Measurements from ENCODE around the gene CTSW.

The CTSW gene

GRCh38 chr11:65903715-65904114 is 24.1 kb downstream of the CTSW start:
- Histone ChIP-seq H3K36me3 (ENCODE audit: control insufficient read depth, insufficient read depth, low read length) (no peaks in the 10 kb centered on the region), H3K27me3 (replicated peaks; ENCODE audit: control insufficient read depth, insufficient read depth, low read length) (no peaks in the 10 kb centered on the region; the same call in 1 of the 2 replicates), H3K4me3 (replicated peaks; ENCODE audit: low read depth, low read length) (no peak overlapping the region)
- TF ChIP-seq CTCF (IDR thresholded peaks at IDR 0.05; ENCODE audit: insufficient read depth, low read length, poor library complexity, severe bottlenecking) = no peak
- no peak for DNase-seq (ENCODE audit: extremely low read depth, insufficient read length)

GRCh38 chr11:65906602-65907001 is 27.0 kb downstream of the CTSW start:
- H3K36me3 ChIP-seq (ENCODE audit: control insufficient read depth, insufficient read depth, low read length) = no peaks in the 10 kb centered on the region
- no peak for TF ChIP-seq CTCF (IDR thresholded peaks at IDR 0.05; ENCODE audit: insufficient read depth, low read length, poor library complexity, severe bottlenecking)
- H3K4me3 ChIP-seq (replicated peaks; ENCODE audit: low read depth, low read length) = no peak overlapping the region
- H3K27me3 ChIP-seq (replicated peaks; ENCODE audit: control insufficient read depth, insufficient read depth, low read length) = no peaks in the 10 kb centered on the region; the same call in 1 of the 2 replicates
- DNase-seq (ENCODE audit: extremely low read depth, insufficient read length) = no peak

- Histone ChIP-seq H3K36me3 (ENCODE audit: control insufficient read depth, insufficient read depth, low read length) (no peaks in the 10 kb centered on the region), H3K27me3 (replicated peaks; ENCODE audit: control insufficient read depth, insufficient read depth, low read length) (no peaks in the 10 kb centered on the region; the same call in 1 of the 2 replicates), H3K4me3 (replicated peaks; ENCODE audit: low read depth, low read length) (no peak overlapping the region)
- no peak for DNase-seq (ENCODE audit: extremely low read depth, insufficient read length)
- TF ChIP-seq CTCF (IDR thresholded peaks at IDR 0.05; ENCODE audit: insufficient read depth, low read length, poor library complexity, severe bottlenecking) = no peak
Measured at GRCh38 chr11:65907878-65908277, 28.2 kb downstream of the CTSW start.

GRCh38 chr11:65911682-65912568 is 32.3 kb downstream of the CTSW start:
- Histone ChIP-seq H3K36me3 (ENCODE audit: control insufficient read depth, insufficient read depth, low read length) (no peaks in the 10 kb centered on the region), H3K4me3 (replicated peaks; ENCODE audit: low read depth, low read length) (no peak overlapping the region), H3K27me3 (replicated peaks; ENCODE audit: control insufficient read depth, insufficient read depth, low read length) (no peaks in the 10 kb centered on the region)
- peak; percentile 11 for TF ChIP-seq CTCF (IDR thresholded peaks at IDR 0.05; ENCODE audit: insufficient read depth, low read length, poor library complexity, severe bottlenecking)
- DNase-seq (ENCODE audit: extremely low read depth, insufficient read length) = no peak

- DNase-seq (ENCODE audit: extremely low read depth, insufficient read length) = no peak
- H3K27me3 ChIP-seq (replicated peaks; ENCODE audit: control insufficient read depth, insufficient read depth, low read length) = no peaks in the 10 kb centered on the region
- no peak for TF ChIP-seq CTCF (IDR thresholded peaks at IDR 0.05; ENCODE audit: insufficient read depth, low read length, poor library complexity, severe bottlenecking)
- H3K36me3 ChIP-seq (ENCODE audit: control insufficient read depth, insufficient read depth, low read length) = peaks cover 2% of the 10 kb centered on the region
- no peak overlapping the region for H3K4me3 ChIP-seq (replicated peaks; ENCODE audit: low read depth, low read length)
Measured at GRCh38 chr11:65912845-65913244, 33.2 kb downstream of the CTSW start.

All from GM06990 (cell line).